HL-60 (cell line): ENCODE measurements around the gene ALG5.

Experiments
- GABPA ChIP-seq: IDR thresholded peaks from 2 replicates; pipeline ENCODE4 v1.6.1; 2012; ENCODE audit warnings: low read depth
- POLR2AphosphoS5 ChIP-seq: IDR thresholded peaks from 2 replicates; pipeline ENCODE4 v1.6.1; 2012; ENCODE audit warnings: low read depth
- REST ChIP-seq: IDR thresholded peaks from 2 replicates; pipeline ENCODE4 v1.6.1; 2012; ENCODE audit warnings: low read depth; ENCODE audit not compliant: insufficient replicate concordance
- SPI1 ChIP-seq: IDR thresholded peaks from 2 replicates; pipeline ENCODE4 v1.6.1; 2012; ENCODE audit warnings: low read depth, mild to moderate bottlenecking, borderline replicate concordance
- TF ChIP-seq, protein P1 (sequence below): IDR thresholded peaks from one replicate; pipeline ENCODE4 v1.5.1; 2011; ENCODE audit warnings: low read length, control low read depth, inconsistent platforms; ENCODE audit not compliant: insufficient read depth

DNA sequence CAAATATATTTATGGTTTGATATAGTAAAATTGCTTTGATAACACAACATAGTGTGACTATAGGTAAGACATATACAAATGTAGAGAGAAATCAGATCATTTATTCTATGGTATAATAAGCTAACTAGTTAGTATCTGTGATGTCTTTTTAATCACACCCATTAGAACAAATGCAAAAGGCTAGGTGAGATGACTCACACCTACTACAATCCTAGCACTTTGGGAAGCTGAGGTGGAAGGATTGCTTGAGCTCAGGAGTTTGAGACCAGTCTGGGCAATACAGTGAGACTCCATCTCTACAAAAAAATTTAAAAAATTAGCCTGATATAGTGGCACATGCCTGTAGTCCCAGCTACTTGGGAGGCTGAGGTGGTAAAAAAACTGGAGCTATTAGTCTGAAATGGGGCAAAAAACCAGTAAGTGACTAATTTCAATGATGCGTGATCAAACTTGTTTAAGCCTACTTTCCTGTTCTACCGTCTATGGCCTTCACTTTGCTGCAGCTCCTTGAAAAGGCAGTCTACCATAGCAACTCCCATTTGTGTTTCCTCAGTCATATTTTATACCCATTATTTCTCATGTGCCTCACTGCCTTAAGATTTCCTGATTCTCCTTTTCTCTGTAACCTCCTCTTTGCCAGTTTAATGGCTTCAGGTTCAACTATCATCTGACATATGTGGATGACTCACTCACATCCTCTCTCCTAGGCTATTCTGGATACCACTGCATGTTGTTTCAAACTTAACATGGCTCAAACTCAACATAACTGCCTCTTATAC, 12.5 kb downstream of the ALG5 start:
- TF ChIP-seq, protein P1, sequence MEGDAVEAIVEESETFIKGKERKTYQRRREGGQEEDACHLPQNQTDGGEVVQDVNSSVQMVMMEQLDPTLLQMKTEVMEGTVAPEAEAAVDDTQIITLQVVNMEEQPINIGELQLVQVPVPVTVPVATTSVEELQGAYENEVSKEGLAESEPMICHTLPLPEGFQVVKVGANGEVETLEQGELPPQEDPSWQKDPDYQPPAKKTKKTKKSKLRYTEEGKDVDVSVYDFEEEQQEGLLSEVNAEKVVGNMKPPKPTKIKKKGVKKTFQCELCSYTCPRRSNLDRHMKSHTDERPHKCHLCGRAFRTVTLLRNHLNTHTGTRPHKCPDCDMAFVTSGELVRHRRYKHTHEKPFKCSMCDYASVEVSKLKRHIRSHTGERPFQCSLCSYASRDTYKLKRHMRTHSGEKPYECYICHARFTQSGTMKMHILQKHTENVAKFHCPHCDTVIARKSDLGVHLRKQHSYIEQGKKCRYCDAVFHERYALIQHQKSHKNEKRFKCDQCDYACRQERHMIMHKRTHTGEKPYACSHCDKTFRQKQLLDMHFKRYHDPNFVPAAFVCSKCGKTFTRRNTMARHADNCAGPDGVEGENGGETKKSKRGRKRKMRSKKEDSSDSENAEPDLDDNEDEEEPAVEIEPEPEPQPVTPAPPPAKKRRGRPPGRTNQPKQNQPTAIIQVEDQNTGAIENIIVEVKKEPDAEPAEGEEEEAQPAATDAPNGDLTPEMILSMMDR: no peak
- TF ChIP-seq GABPA (no peak), POLR2AphosphoS5 (no peak), REST (no peak), SPI1 (no peak)
